ENCODE measurements around the gene SIT1. TPM values are rescaled to one million over a fixed set of nuclear protein-coding genes. Genes with fewer than 3 reads are reported as not detected.

The SIT1 gene
- total RNA-seq, 2 experiments from 2014 or later, result 210 to 214 TPM

- Mint-ChIP-seq H3K27me3 (no peaks in the 10 kb centered on the region), H3K4me1 (peaks cover 24% of the 10 kb centered on the region)
- POLR2A ChIA-PET, result interaction anchor here (0.9 to 4.6 kb wide), 7 partner anchors 10 to 43 kb away, joined by 3 to 24 read pairs (median 5); partner anchors contain the start of genes ARHGEF39, CCDC107, CREB3 and RMRP
Measured at GRCh38 chr9:35689542-35690293, 39.0 kb upstream of the SIT1 start, which contains the start of gene TPM2. Gene TPM2 (minus strand): TSS chr9:35689925. CDS start chr9:35689817, 108 bp downstream.

GRCh38 chr9:35688558-35689541 is 38.1 kb upstream of the SIT1 start:
- CTCF ChIA-PET, result interaction anchor here (0.8 to 2.5 kb wide), 8 partner anchors 8 to 78 kb away, joined by 3 to 21 read pairs (median 5); partner anchors contain the start of genes ARHGEF39, CCDC107 and RMRP
- Mint-ChIP-seq H3K36me3 (ENCODE audit: low read depth) (no peaks in the 10 kb centered on the region), H3K9me3 (no peaks in the 10 kb centered on the region), H3K27me3 (no peaks in the 10 kb centered on the region), H3K4me1 (peaks cover 24% of the 10 kb centered on the region), H3K27ac (no peak overlapping the region), H3K4me3 (peak overlapping the region; percentile 51)
- DNase-seq, result no peak
- POLR2A ChIA-PET, result interaction anchor here (0.9 to 4.6 kb wide), 7 partner anchors 8 to 43 kb away, joined by 3 to 24 read pairs (median 4); partner anchors contain the start of genes ARHGEF39, SIT1 and TLN1

More at GRCh38 chr9:35689542-35690293, 39.0 kb upstream of the SIT1 start, which contains the start of gene TPM2:
- peak within 1 kb of the TSS; percentile 75 for H3K4me3 Mint-ChIP-seq
- H3K9me3 Mint-ChIP-seq, result no peaks in the 10 kb centered on the region
- no peak for DNase-seq
- no peaks in the 10 kb centered on the region for H3K36me3 Mint-ChIP-seq (ENCODE audit: low read depth)
- H3K27ac Mint-ChIP-seq, result no peak within 1 kb of the TSS
- CTCF ChIA-PET, result interaction anchor here (1.1 to 8.0 kb wide), 6 partner anchors 25 to 78 kb away, joined by 3 to 60 read pairs (median 10); partner anchors contain the start of genes ARHGEF39, CCDC107 and RMRP

- no peaks in the 10 kb centered on the region for H3K36me3 Mint-ChIP-seq (ENCODE audit: low read depth)
- POLR2A ChIA-PET, result interaction anchor here (0.9 to 4.6 kb wide), 6 partner anchors 8 to 43 kb away, joined by 3 to 24 read pairs (median 4); partner anchors contain the start of genes ARHGEF39, SIT1 and TLN1
- H3K27me3 Mint-ChIP-seq, result no peaks in the 10 kb centered on the region
- H3K4me3 Mint-ChIP-seq, result no peak overlapping the region
- no peak overlapping the region for H3K27ac Mint-ChIP-seq
- DNase-seq, result no peak
- peaks cover 24% of the 10 kb centered on the region for H3K4me1 Mint-ChIP-seq
- CTCF ChIA-PET, result interaction anchor here (0.8 to 2.5 kb wide), 8 partner anchors 9 to 84 kb away, joined by 3 to 21 read pairs (median 4); partner anchors contain the start of genes CCDC107 and RMRP
- no peaks in the 10 kb centered on the region for H3K9me3 Mint-ChIP-seq
Measured at GRCh38 chr9:35687972-35688557, 37.3 kb upstream of the SIT1 start.

- H3K27me3 Mint-ChIP-seq, result no peaks in the 10 kb centered on the region
- DNase-seq, result no peak
- H3K4me1 Mint-ChIP-seq, result peaks cover 24% of the 10 kb centered on the region
- H3K36me3 Mint-ChIP-seq (ENCODE audit: low read depth), result no peaks in the 10 kb centered on the region
- H3K9me3 Mint-ChIP-seq, result no peaks in the 10 kb centered on the region
- no peak overlapping the region for H3K27ac Mint-ChIP-seq
- no peak overlapping the region for H3K4me3 Mint-ChIP-seq
- CTCF ChIA-PET, result interaction anchor here (0.8 to 2.5 kb wide), 6 partner anchors 10 to 84 kb away, joined by 3 to 21 read pairs (median 8); partner anchors contain the start of genes CCDC107 and RMRP
- POLR2A ChIA-PET, result interaction anchor here (2.0 kb wide), 1 partner anchor 22 kb away, joined by 7 read pairs; the partner anchor contains the start of gene ARHGEF39
Measured at GRCh38 chr9:35687306-35687705, 36.6 kb upstream of the SIT1 start.

GRCh38 chr9:35686222-35687203 is 35.8 kb upstream of the SIT1 start:
- peaks cover 21% of the 10 kb centered on the region for H3K4me1 Mint-ChIP-seq
- H3K9me3 Mint-ChIP-seq, result no peaks in the 10 kb centered on the region
- H3K27ac Mint-ChIP-seq, result no peak overlapping the region
- no peaks in the 10 kb centered on the region for H3K36me3 Mint-ChIP-seq (ENCODE audit: low read depth)
- ChIA-PET CTCF (interaction anchor here (0.9 to 2.3 kb wide), 4 partner anchors 10 to 39 kb away, joined by 3 to 21 read pairs (median 4); partner anchors contain the start of genes CCDC107 and RMRP), POLR2A (interaction anchor here (1.1 kb wide), 1 partner anchor 39 kb away, joined by 3 read pairs; no protein-coding TSS in a partner anchor)
- DNase-seq, result no peak
- no peaks in the 10 kb centered on the region for H3K27me3 Mint-ChIP-seq
- H3K4me3 Mint-ChIP-seq, result no peak overlapping the region

- no peaks in the 10 kb centered on the region for H3K36me3 Mint-ChIP-seq (ENCODE audit: low read depth)
- no peak overlapping the region for H3K4me3 Mint-ChIP-seq
- H3K4me1 Mint-ChIP-seq, result peaks cover 12% of the 10 kb centered on the region
- DNase-seq, result no peak
- no peaks in the 10 kb centered on the region for H3K9me3 Mint-ChIP-seq
- ChIA-PET CTCF (interaction anchor here (2.5 kb wide), 1 partner anchor 12 kb away, joined by 15 read pairs; no protein-coding TSS in a partner anchor), POLR2A (interaction anchor here (1.1 kb wide), 1 partner anchor 38 kb away, joined by 3 read pairs; no protein-coding TSS in a partner anchor)
- no peaks in the 10 kb centered on the region for H3K27me3 Mint-ChIP-seq
- no peak overlapping the region for H3K27ac Mint-ChIP-seq
Measured at GRCh38 chr9:35685506-35685905, 34.8 kb upstream of the SIT1 start.

- ChIA-PET CTCF (interaction anchor here (2.5 kb wide), 1 partner anchor 12 kb away, joined by 15 read pairs; no protein-coding TSS in a partner anchor), POLR2A (interaction anchor here (2.0 kb wide), 1 partner anchor 46 kb away, joined by 6 read pairs; no protein-coding TSS in a partner anchor)
- H3K27me3 Mint-ChIP-seq, result no peaks in the 10 kb centered on the region
- no peak for DNase-seq
- no peaks in the 10 kb centered on the region for H3K36me3 Mint-ChIP-seq (ENCODE audit: low read depth)
- H3K27ac Mint-ChIP-seq, result no peak overlapping the region
- H3K9me3 Mint-ChIP-seq, result no peaks in the 10 kb centered on the region
- H3K4me1 Mint-ChIP-seq, result peaks cover 10% of the 10 kb centered on the region
- H3K4me3 Mint-ChIP-seq, result no peak overlapping the region
Measured at GRCh38 chr9:35684921-35685320, 34.2 kb upstream of the SIT1 start.

GRCh38 chr9:35683323-35683722 is 32.6 kb upstream of the SIT1 start:
- Mint-ChIP-seq H3K9me3 (no peaks in the 10 kb centered on the region), H3K36me3 (ENCODE audit: low read depth) (no peaks in the 10 kb centered on the region), H3K27me3 (no peaks in the 10 kb centered on the region), H3K4me3 (no peak overlapping the region), H3K4me1 (peaks cover 1% of the 10 kb centered on the region), H3K27ac (no peak overlapping the region)
- DNase-seq, result no peak
- CTCF ChIA-PET, result interaction anchor here (1.4 to 2.5 kb wide), 2 partner anchors 14 to 26 kb away, joined by 5 to 15 read pairs; partner anchors contain the start of genes CCDC107 and RMRP
- POLR2A ChIA-PET, result interaction anchor here (2.0 kb wide), 1 partner anchor 48 kb away, joined by 6 read pairs; no protein-coding TSS in a partner anchor

- CTCF ChIA-PET, result interaction anchor here (0.6 to 2.5 kb wide), 2 partner anchors 12 to 15 kb away, joined by 4 to 15 read pairs; no protein-coding TSS in a partner anchor
- no peak overlapping the region for H3K27ac Mint-ChIP-seq
- H3K27me3 Mint-ChIP-seq, result no peaks in the 10 kb centered on the region
- H3K4me1 Mint-ChIP-seq, result peaks cover 1% of the 10 kb centered on the region
- H3K36me3 Mint-ChIP-seq (ENCODE audit: low read depth), result no peaks in the 10 kb centered on the region
- POLR2A ChIA-PET, result interaction anchor here (2.0 kb wide), 1 partner anchor 48 kb away, joined by 6 read pairs; no protein-coding TSS in a partner anchor
- no peak for DNase-seq
- no peaks in the 10 kb centered on the region for H3K9me3 Mint-ChIP-seq
- no peak overlapping the region for H3K4me3 Mint-ChIP-seq
Measured at GRCh38 chr9:35682520-35683315, 32.0 kb upstream of the SIT1 start.

GRCh38 chr9:35682051-35682450 is 31.3 kb upstream of the SIT1 start:
- no peak for DNase-seq
- H3K27me3 Mint-ChIP-seq, result peaks cover 4% of the 10 kb centered on the region
- H3K9me3 Mint-ChIP-seq, result no peaks in the 10 kb centered on the region
- no peak overlapping the region for H3K27ac Mint-ChIP-seq
- ChIA-PET POLR2A (no interaction called here), CTCF (interaction anchor here (0.6 kb wide), 1 partner anchor 13 kb away, joined by 4 read pairs; no protein-coding TSS in a partner anchor)
- no peaks in the 10 kb centered on the region for H3K36me3 Mint-ChIP-seq (ENCODE audit: low read depth)
- H3K4me1 Mint-ChIP-seq, result no peaks in the 10 kb centered on the region
- no peak overlapping the region for H3K4me3 Mint-ChIP-seq
